ENCODE results near the gene PUM1. TPM values are rescaled to one million over a fixed set of nuclear protein-coding genes. Genes with fewer than 3 reads are reported as not detected.

PUM1 gene
- total RNA-seq, 6 experiments from 2014 or later, result 30.9 to 51.6 (median 42.0) TPM

- H3K4me1 ChIP-seq, result peaks cover 0 to 11% (median 0%) of the 10 kb centered on the region in 4 donors
- no peaks in the 10 kb centered on the region for H3K36me3 ChIP-seq
- no peak overlapping the region for H3K27ac ChIP-seq
- 82% methylated on average over 7 of the region's 7 CpGs for WGBS (ENCODE audit: insufficient coverage, low coverage, low lambda C conversion rate, missing lambda C conversion rate)
- H3K27me3 ChIP-seq, result no peaks in the 10 kb centered on the region
- H3K9me3 ChIP-seq, result no peaks in the 10 kb centered on the region
- H3K4me3 ChIP-seq, result no peak overlapping the region
- intact Hi-C loops (cut with DNase I), result no loop called here
- ATAC-seq, result peak in 1 of 4 donors; percentile 6
- TF ChIP-seq CTCF (IDR thresholded peaks at IDR 0.05), result no peak
- no peak for TF ChIP-seq POLR2A (IDR thresholded peaks at IDR 0.05)
- no peak for DNase-seq
These were observed 45.3 kb upstream of the PUM1 start for GRCh38 chr1:31110846-31111245.

- Histone ChIP-seq H3K27me3 (no peaks in the 10 kb centered on the region), H3K27ac (no peak overlapping the region), H3K4me3 (no peak overlapping the region), H3K36me3 (no peaks in the 10 kb centered on the region), H3K9me3 (no peaks in the 10 kb centered on the region), H3K4me1 (peaks cover 0 to 11% (median 0%) of the 10 kb centered on the region in 4 donors)
- TF ChIP-seq POLR2A (IDR thresholded peaks at IDR 0.05) (no peak), CTCF (IDR thresholded peaks at IDR 0.05) (no peak)
- DNase-seq (no peak), ATAC-seq (peak in 1 of 4 donors; percentile 22)
- 100% methylated on average over 5 of the region's 5 CpGs for WGBS (ENCODE audit: insufficient coverage, low coverage, low lambda C conversion rate, missing lambda C conversion rate)
- intact Hi-C loops (cut with DNase I), result no loop called here
These were observed 43.3 kb upstream of the PUM1 start for GRCh38 chr1:31108861-31109260.

- no peaks in the 10 kb centered on the region for H3K36me3 ChIP-seq
- no peaks in the 10 kb centered on the region for H3K9me3 ChIP-seq
- ATAC-seq, result no peak
- H3K27ac ChIP-seq, result no peak overlapping the region
- TF ChIP-seq CTCF (IDR thresholded peaks at IDR 0.05), result no peak
- no peak for TF ChIP-seq POLR2A (IDR thresholded peaks at IDR 0.05)
- 89% methylated on average over 8 of the region's 8 CpGs for WGBS (ENCODE audit: insufficient coverage, low coverage, low lambda C conversion rate, missing lambda C conversion rate)
- DNase-seq, result no peak
- H3K4me3 ChIP-seq, result no peak overlapping the region
- peaks cover 0 to 12% (median 6%) of the 10 kb centered on the region in 4 donors for H3K4me1 ChIP-seq
- H3K27me3 ChIP-seq, result no peaks in the 10 kb centered on the region
- intact Hi-C loops (cut with DNase I), result no loop called here
These were observed 40.1 kb upstream of the PUM1 start for GRCh38 chr1:31105646-31106045.

- WGBS (ENCODE audit: insufficient coverage, low coverage, low lambda C conversion rate, missing lambda C conversion rate), result 43% methylated on average over 5 of the region's 5 CpGs
- intact Hi-C loops (cut with DNase I), result no loop called here
- Histone ChIP-seq H3K27me3 (no peaks in the 10 kb centered on the region), H3K9me3 (no peaks in the 10 kb centered on the region), H3K36me3 (no peaks in the 10 kb centered on the region), H3K27ac (no peak overlapping the region), H3K4me3 (no peak overlapping the region), H3K4me1 (peaks cover 0 to 31% (median 14%) of the 10 kb centered on the region in 4 donors)
- no peak for TF ChIP-seq POLR2A (IDR thresholded peaks at IDR 0.05)
- no peak for TF ChIP-seq CTCF (IDR thresholded peaks at IDR 0.05)
- peak in 3 of 4 donors; percentile 15 to 53 (median 18) for ATAC-seq
- DNase-seq, result no peak
These were observed 37.0 kb upstream of the PUM1 start for GRCh38 chr1:31102501-31102950.

- H3K9me3 ChIP-seq, result no peaks in the 10 kb centered on the region
- peak; percentile 64 to 89 (median 84) for DNase-seq
- intact Hi-C loops (cut with DNase I), result no loop called here
- peak overlapping the region in 2 of 3 donors; percentile 51 to 69 for H3K27ac ChIP-seq
- 22% methylated on average over 3 of the region's 4 CpGs for WGBS (ENCODE audit: insufficient coverage, low coverage, low lambda C conversion rate, missing lambda C conversion rate)
- H3K4me1 ChIP-seq, result peaks cover 0 to 31% (median 14%) of the 10 kb centered on the region in 4 donors
- no peak overlapping the region for H3K4me3 ChIP-seq
- TF ChIP-seq POLR2A (IDR thresholded peaks at IDR 0.05) (no peak), CTCF (IDR thresholded peaks at IDR 0.05) (no peak)
- no peaks in the 10 kb centered on the region for H3K27me3 ChIP-seq
- no peaks in the 10 kb centered on the region for H3K36me3 ChIP-seq
- peak; percentile 89 to 95 (median 92) for ATAC-seq
These were observed 35.6 kb upstream of the PUM1 start for GRCh38 chr1:31101147-31101502.

Measured in right lobe of liver (tissue), 6 donors.